Myocyte (in vitro differentiated cells): ENCODE measurements around the gene WDR72. TPM values are rescaled to one million over a fixed set of nuclear protein-coding genes. Genes with fewer than 3 reads are reported as not detected.

Experiments
- DNase-seq: peaks from one replicate; pipeline ENCODE4 v3.0.0-alpha.2; 2012; ENCODE audit warnings: low read depth
- total RNA-seq: library from RNA; depleted of rRNA; stranded (reverse); fragments of >200 nt; gene quantifications from 2 replicates; pipeline ENCODE4 v1.2.3, GENCODE V29; 2014

The WDR72 gene
- total RNA-seq, 1 donor from 2014 or later = not detected

- DNase-seq = no peak
These were observed 288.7 kb downstream of the WDR72 start for GRCh38 chr15:53470743-53471142.

- no peak for DNase-seq
These were observed 290.0 kb downstream of the WDR72 start for GRCh38 chr15:53469422-53469821.

Other genes with a start within 250 kb of the WDR72 start
- 0.05 and 0.21 TPM in 2 replicates for gene UNC13C, start 218.8 kb upstream of the WDR72 start, total RNA-seq